Fibroblast of gingiva (primary cell): Measurements from ENCODE around the gene CKMT2.

Experiments
- DNase-seq: peaks from one replicate; pipeline ENCODE4 v3.0.0-alpha.2; 2011; ENCODE audit warnings: low read depth

CKMT2 gene

GRCh38 chr5:81308836-81309235 is 75.7 kb downstream of the CKMT2 start:
- no peak for DNase-seq

GRCh38 chr5:81310402-81311063 is 77.4 kb downstream of the CKMT2 start:
- DNase-seq: no peak

GRCh38 chr5:81313278-81313677 is 80.2 kb downstream of the CKMT2 start:
- no peak for DNase-seq

- peak; percentile 55 for DNase-seq
Observed at GRCh38 chr5:81313686-81314085, 80.6 kb downstream of the CKMT2 start.

GRCh38 chr5:81314581-81314980 is 81.5 kb downstream of the CKMT2 start:
- DNase-seq: no peak

GRCh38 chr5:81315336-81315735 is 82.2 kb downstream of the CKMT2 start:
- peak; percentile 55 for DNase-seq

GRCh38 chr5:81315830-81316229 is 82.7 kb downstream of the CKMT2 start:
- no peak for DNase-seq
